Retinal pigment epithelial cell (primary cell): Measurements from ENCODE around the gene LMBRD1.
"Not testable (repeated sequence)": the region's sequence is repeated elsewhere in the genome, so short reads cannot be mapped to it uniquely, and the experiment has no call there.

ENCODE experiments used
- DNase-seq: peaks from one replicate; pipeline ENCODE4 v3.0.0-alpha.2; 2010; ENCODE audit warnings: low read depth
- H3K4me3 ChIP-seq: 2 replicates; pipeline ENCODE4 v1.5.1; 2011; ENCODE audit warnings: mild to moderate bottlenecking, low read length, control low read depth, moderate library complexity
- TF ChIP-seq, protein P1 (sequence below): conservative IDR thresholded peaks from 2 replicates; pipeline ENCODE4 v1.5.1; 2011; ENCODE audit warnings: low read depth, low read length, control low read depth, inconsistent platforms

Gene LMBRD1

GRCh38 chr6:69690986-69691385 is 105.8 kb downstream of the LMBRD1 start:
- TF ChIP-seq, protein P1, sequence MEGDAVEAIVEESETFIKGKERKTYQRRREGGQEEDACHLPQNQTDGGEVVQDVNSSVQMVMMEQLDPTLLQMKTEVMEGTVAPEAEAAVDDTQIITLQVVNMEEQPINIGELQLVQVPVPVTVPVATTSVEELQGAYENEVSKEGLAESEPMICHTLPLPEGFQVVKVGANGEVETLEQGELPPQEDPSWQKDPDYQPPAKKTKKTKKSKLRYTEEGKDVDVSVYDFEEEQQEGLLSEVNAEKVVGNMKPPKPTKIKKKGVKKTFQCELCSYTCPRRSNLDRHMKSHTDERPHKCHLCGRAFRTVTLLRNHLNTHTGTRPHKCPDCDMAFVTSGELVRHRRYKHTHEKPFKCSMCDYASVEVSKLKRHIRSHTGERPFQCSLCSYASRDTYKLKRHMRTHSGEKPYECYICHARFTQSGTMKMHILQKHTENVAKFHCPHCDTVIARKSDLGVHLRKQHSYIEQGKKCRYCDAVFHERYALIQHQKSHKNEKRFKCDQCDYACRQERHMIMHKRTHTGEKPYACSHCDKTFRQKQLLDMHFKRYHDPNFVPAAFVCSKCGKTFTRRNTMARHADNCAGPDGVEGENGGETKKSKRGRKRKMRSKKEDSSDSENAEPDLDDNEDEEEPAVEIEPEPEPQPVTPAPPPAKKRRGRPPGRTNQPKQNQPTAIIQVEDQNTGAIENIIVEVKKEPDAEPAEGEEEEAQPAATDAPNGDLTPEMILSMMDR = no peak
- DNase-seq = no peak
- no peak overlapping the region for H3K4me3 ChIP-seq

DNA sequence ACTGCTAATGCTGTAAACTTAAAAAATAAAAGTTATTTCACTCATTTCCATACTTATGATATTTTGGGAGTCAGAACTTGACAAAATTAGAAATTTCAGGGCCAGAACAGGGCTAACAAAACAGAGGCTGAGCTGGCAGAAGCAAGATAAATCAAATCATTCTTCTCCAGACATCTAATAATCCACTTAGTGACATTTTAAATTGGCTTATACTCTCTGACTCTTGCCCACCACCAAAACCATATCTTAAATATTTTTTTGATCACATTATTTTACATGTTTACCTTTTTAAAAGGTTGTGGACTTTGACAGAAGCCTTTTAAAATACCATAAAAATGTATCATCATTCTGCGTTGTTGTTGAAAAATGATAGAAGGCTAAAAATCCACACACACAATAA is 116.5 kb downstream of the LMBRD1 start:
- TF ChIP-seq, protein P1 = no peak
- no peak for DNase-seq
- no peak overlapping the region for H3K4me3 ChIP-seq

DNA sequence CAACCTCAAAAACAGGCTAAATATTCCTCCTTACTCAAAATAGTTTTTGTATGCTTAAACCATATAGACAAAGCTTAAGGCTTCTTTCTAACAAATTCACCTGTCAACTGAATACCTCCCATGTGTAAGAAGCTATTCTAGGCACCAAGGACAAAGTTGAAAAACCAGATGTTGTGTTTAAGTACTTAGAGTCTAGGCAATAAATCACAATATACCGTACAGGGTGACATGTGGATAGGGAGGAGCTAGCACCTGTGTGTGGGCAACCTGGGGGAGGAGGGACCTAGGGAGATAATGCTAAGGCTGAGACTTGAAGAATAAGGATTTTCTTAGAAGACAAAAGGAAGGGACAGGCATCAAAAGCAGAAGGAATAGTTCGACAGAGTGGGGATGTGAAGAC is 123.5 kb downstream of the LMBRD1 start:
- TF ChIP-seq, protein P1 = no peak
- H3K4me3 ChIP-seq = no peak overlapping the region

DNA sequence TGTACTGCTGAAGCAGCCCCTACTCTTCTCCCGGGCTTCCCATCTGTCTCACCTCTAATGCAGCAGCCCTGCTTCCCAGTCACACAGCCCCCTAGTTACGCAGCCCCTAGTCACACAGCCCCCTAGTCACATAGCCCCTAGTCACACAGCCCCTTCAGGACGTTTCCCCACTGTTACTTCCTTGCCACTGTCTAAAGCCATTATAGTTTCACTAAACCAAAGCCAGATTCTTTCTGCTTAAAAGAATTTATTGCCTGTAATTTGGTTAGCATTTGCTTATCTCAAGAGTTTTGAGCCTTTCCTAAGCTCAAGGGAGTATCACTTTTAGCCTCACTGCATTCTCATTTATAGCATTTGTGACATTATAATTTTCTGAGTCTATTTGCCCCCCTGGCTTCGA is 127.9 kb downstream of the LMBRD1 start:
- TF ChIP-seq, protein P1 = no peak
- DNase-seq = no peak
- no peak overlapping the region for H3K4me3 ChIP-seq

More for the DNA sequence above, 123.5 kb downstream of the LMBRD1 start:
- DNase-seq = no peak

GRCh38 chr6:69666779-69667178 is 130.0 kb downstream of the LMBRD1 start:
- DNase-seq, H3K4me3 ChIP-seq: not testable (repeated sequence)

GRCh38 chr6:69665437-69665836 is 131.4 kb downstream of the LMBRD1 start:
- TF ChIP-seq, protein P1 = no peak
- no peak for DNase-seq
- H3K4me3 ChIP-seq = no peak overlapping the region

DNA sequence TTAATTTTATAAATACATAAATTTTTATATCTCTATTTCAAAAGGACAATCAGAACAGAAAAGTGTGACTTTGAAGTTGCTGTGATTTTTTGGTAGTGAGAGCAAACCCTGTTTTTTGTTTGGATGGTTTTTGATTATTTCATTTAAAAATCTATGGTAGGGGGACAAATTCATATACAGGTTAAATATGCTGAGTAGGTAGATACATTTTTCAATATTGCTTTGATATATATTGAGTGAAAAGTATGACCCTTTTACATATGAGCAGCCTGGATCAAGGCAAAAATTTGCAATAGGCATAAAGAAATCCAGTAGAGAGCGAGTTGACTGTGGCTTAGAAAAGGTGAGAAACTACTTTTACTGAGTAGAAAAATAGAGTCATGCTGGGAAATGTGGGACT is 132.3 kb downstream of the LMBRD1 start:
- H3K4me3 ChIP-seq = no peak overlapping the region
- TF ChIP-seq, protein P1 = no peak
- no peak for DNase-seq

DNA sequence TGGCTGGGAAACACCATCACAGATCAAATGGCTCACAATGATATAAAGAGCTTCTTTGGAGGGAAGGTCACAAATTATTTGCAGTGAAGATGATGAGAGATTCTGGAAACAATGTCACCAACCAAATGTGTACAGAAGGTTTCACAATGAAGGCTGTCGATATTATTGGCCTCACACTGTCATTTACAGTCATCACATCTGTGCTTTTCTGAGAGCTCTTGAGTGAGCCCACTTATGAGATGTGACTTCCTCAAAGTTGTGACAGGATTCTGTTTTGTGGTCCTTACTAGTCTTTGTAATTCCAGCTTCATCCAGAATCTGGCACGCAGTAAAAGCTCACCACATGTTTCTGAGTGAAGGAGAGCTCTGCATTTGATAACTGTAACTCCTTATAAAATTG is 133.6 kb downstream of the LMBRD1 start:
- DNase-seq = no peak
- no peak overlapping the region for H3K4me3 ChIP-seq
- TF ChIP-seq, protein P1 = no peak
